Esophagus (tissue), 2 donors: ENCODE data around the gene ELF1. TPM values are rescaled to one million over a fixed set of nuclear protein-coding genes. Genes with fewer than 3 reads are reported as not detected.
A peak's percentile ranks its signal among the peaks of the same experiment; 100 is the strongest.

Source experiments
- H3K27ac ChIP-seq, 2 donors: one replicate each; pipeline ENCODE4 v1.5.1; 2013; ENCODE audit warnings: low read depth in 2 of 2, mild to moderate bottlenecking in 2 of 2, inconsistent platforms in 1 of 2, low read length in 1 of 2, moderate library complexity in 1 of 2
- H3K27me3 ChIP-seq, 2 donors: one replicate each; pipeline ENCODE4 v1.6.1; 2013; ENCODE audit warnings: low read length in 2 of 2, control low read depth in 1 of 2, mild to moderate bottlenecking in 1 of 2; ENCODE audit not compliant: insufficient read depth in 2 of 2, control insufficient read depth in 1 of 2
- H3K36me3 ChIP-seq, 2 donors: one replicate each; pipeline ENCODE4 v1.6.1; 2013; ENCODE audit warnings: low read length in 1 of 2; ENCODE audit not compliant: control insufficient read depth in 2 of 2, insufficient read depth in 2 of 2
- H3K4me1 ChIP-seq, 2 donors: one replicate each; pipeline ENCODE4 v1.6.1; 2013; ENCODE audit warnings: low read length in 1 of 2; ENCODE audit not compliant: control insufficient read depth in 2 of 2, insufficient read depth in 2 of 2
- H3K4me3 ChIP-seq, 2 donors: one replicate each; pipeline ENCODE4 v1.5.1; 2013; ENCODE audit warnings: low read length in 2 of 2, mild to moderate bottlenecking in 2 of 2, low read depth in 1 of 2, moderate library complexity in 1 of 2
- H3K9me3 ChIP-seq, 2 donors: one replicate each; pipeline ENCODE4 v1.6.1; 2013; ENCODE audit warnings: mild to moderate bottlenecking in 2 of 2, low read depth in 1 of 2, low read length in 1 of 2, moderate library complexity in 1 of 2; ENCODE audit not compliant: control insufficient read depth in 2 of 2, insufficient read depth in 1 of 2
- WGBS, 2 donors: extraction: QIAGEN DNeasy Blood & Tissue Kit; methylation state at CpG; one replicate each; pipeline ENCODE4 v1.1.7; 2013; 5-methylcytosine and 5-hydroxymethylcytosine counted together
- polyA plus RNA-seq, 2 donors: library from polyadenylated mRNA; stranded (reverse); fragments of 200-250 nt; gene quantifications; one replicate each; pipeline ENCODE4 v1.2.3, GENCODE V29; 2013
- donor health status: healthy with polysubstance abuse.
- donor health status: Bipolar disorder and iron deficiency.

Gene ELF1
- polyA plus RNA-seq, 2 donors: 12.1 to 34.0 TPM

DNA sequence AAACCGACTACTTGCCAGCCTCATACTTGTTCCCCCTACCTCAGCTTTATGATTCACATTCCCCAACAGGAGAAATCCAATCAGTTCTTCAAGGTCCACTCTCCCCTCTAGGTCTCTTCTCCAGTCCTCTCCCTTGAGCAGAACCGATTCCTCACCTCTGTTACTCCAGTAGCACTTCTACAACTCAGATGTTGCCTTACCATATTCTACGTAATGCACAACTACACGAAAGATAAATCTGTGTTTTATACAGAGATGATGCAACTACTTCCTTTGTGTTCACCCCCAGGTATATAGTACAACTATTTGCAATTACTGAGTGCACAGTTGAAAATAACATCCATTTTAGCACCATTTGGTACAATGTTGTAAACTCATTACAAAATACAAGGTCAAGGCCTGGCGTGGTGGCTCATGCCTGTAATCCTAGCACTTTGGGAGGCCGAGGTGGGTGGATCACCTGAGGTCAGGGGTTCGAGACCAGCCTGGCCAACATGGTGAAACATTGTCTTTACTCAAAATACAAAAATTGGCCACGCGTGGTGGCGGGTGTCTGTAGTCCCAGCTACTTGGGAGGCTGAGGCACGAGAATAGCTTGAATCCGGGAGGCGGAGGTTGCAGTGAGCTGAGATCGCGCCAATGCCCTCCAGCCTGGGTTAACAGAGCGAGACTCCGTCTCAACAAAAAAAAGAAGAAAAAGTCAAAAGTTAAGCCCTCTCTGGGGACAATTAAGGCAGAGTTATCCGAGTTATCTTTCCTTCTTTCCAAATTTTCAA, 39.4 kb upstream of the ELF1 start:
- 62 to 68% methylated on average over 18 of the region's 18 CpGs for WGBS, 2 donors
- no peaks in the 10 kb centered on the region for H3K9me3 ChIP-seq
- peak overlapping the region in 1 of 2 donors; percentile 46 for H3K27ac ChIP-seq
- no peaks in the 10 kb centered on the region for H3K27me3 ChIP-seq
- no peaks in the 10 kb centered on the region for H3K4me1 ChIP-seq
- peak overlapping the region; percentile 17 to 95 for H3K4me3 ChIP-seq
- H3K36me3 ChIP-seq: no peaks in the 10 kb centered on the region

DNA sequence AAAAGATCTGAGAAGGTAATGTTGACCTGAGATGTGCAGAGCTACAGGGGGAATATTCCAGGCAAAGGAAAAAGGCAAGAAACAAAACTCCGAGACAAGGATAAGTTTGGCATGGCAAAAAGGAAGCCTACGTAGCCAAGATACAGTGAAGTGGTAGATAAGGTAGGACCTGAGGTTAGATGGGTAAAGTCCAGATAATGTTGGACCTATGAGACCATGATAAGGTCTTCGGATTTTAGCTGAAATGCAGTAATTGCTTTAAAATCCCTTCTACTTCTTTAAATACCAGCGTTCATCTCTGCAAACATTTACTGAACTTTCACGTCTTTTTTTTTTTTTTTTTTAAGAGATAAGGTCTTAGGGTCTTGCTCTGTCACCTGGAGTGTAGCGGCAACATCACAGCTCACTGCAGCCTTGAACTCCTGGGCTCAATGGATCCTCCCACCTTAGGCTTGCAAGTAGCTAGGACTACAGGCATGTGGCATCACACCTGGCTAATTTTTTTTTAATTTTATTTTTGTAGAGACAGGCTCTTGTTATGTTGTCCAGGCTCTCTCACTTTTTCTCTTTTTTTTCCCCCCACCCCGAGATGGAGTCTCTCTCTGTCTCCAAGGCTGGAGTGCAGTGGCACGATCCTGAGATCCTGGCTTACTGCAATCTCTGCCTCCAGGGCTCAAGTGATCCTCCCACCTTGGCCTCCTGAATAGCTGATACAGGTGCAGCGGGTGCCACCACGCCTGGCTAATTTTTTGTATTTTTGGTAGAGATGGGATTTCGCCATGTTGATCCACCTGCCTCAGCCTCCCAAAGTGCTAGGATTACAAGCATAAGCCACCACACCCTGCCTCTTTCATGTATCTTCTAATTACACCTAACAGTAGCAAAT, 38.0 kb upstream of the ELF1 start:
- H3K36me3 ChIP-seq: no peaks in the 10 kb centered on the region
- 70 to 81% methylated on average over 11 of the region's 11 CpGs for WGBS, 2 donors
- no peak overlapping the region for H3K4me3 ChIP-seq
- no peak overlapping the region for H3K27ac ChIP-seq
- H3K4me1 ChIP-seq: no peaks in the 10 kb centered on the region
- H3K27me3 ChIP-seq: no peaks in the 10 kb centered on the region
- H3K9me3 ChIP-seq: no peaks in the 10 kb centered on the region

GRCh38 chr13:41056194-41056593, 37.1 kb upstream of the ELF1 start:
- Histone ChIP-seq H3K4me3 (no peak overlapping the region), H3K27ac (no peak overlapping the region), H3K36me3 (no peaks in the 10 kb centered on the region), H3K27me3 (no peaks in the 10 kb centered on the region), H3K4me1 (no peaks in the 10 kb centered on the region), H3K9me3 (no peaks in the 10 kb centered on the region)

GRCh38 chr13:41054919-41055619, 36.0 kb upstream of the ELF1 start:
- H3K27ac ChIP-seq: peak overlapping the region in 1 of 2 donors; percentile 21
- H3K27me3 ChIP-seq: no peaks in the 10 kb centered on the region
- H3K4me3 ChIP-seq: no peak overlapping the region
- H3K9me3 ChIP-seq: no peaks in the 10 kb centered on the region
- no peaks in the 10 kb centered on the region for H3K4me1 ChIP-seq
- WGBS, 2 donors: 83 to 94% methylated on average over 5 of the region's 5 CpGs
- H3K36me3 ChIP-seq: no peaks in the 10 kb centered on the region

DNA sequence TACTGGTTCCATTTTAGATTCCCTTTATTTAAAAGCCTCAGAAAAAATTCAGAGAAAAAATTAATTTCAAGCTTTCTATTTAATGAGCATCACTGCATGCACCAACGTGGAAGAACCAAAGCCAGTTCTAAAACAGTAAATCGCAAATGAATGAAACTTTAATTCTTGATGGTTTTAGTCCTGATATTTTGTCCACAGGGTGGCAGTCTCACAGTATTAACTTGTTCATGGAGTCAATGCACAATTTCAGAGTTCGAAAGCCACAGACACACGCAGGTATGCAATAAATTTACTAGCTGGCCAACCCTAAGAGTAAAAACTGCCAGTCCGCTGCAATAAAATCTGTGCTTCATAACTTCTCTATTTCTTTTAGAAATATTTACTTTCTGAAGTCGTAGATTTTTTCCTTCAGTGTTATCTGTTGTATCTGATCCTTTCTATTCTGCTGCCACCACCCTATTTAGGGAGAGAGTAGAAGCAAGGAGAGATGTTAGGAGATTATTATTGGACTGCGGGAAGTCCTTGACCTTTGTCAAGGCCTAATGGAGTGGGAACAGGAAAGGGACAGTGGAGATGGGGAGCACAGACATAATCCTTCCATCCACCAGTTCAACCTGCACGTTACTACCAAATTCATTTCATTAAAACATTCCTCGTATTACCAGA, 35.2 kb upstream of the ELF1 start:
- H3K36me3 ChIP-seq: no peaks in the 10 kb centered on the region
- H3K27me3 ChIP-seq: no peaks in the 10 kb centered on the region
- peak overlapping the region in 1 of 2 donors; percentile 22 for H3K27ac ChIP-seq
- H3K4me3 ChIP-seq: no peak overlapping the region
- 43 to 53% methylated on average over 9 of the region's 9 CpGs for WGBS, 2 donors
- no peaks in the 10 kb centered on the region for H3K9me3 ChIP-seq
- no peaks in the 10 kb centered on the region for H3K4me1 ChIP-seq

DNA sequence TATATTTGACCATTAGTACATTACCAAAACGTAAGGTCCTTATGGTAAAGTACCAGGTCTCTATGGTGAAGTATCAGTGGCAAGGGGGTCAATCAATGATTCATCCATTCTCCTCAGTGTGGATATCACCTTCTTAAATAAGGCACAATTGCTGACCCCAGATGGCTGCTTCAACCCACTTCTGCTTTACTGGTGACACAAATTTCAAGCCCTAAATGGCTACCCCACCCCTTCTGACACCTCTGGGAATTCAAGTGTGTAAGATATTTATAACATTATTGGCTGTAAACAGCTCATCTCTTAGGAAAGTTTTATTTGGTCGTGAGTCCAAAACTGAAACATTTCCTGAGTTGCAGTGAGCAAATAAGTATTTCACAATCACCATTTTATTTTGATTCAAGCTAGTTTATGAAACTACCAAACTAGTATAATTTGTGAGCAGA, 34.3 kb upstream of the ELF1 start:
- WGBS, 2 donors: 41 to 44% methylated on average over 2 of the region's 2 CpGs
- no peak overlapping the region for H3K4me3 ChIP-seq

GRCh38 chr13:41052441-41052840, 33.3 kb upstream of the ELF1 start:
- no peaks in the 10 kb centered on the region for H3K9me3 ChIP-seq
- peak overlapping the region in 1 of 2 donors; percentile 55 for H3K27ac ChIP-seq
- 74% methylated on average over 3 of the region's 3 CpGs for WGBS, 2 donors
- no peaks in the 10 kb centered on the region for H3K27me3 ChIP-seq
- peaks cover 0 to 2% of the 10 kb centered on the region in 2 donors for H3K36me3 ChIP-seq
- no peak overlapping the region for H3K4me3 ChIP-seq
- H3K4me1 ChIP-seq: no peaks in the 10 kb centered on the region

More for the DNA sequence above, 34.3 kb upstream of the ELF1 start:
- Histone ChIP-seq H3K36me3 (no peaks in the 10 kb centered on the region), H3K4me1 (no peaks in the 10 kb centered on the region), H3K27ac (no peak overlapping the region), H3K27me3 (no peaks in the 10 kb centered on the region), H3K9me3 (no peaks in the 10 kb centered on the region)

- Histone ChIP-seq H3K36me3 (peaks cover 0 to 2% of the 10 kb centered on the region in 2 donors), H3K4me1 (no peaks in the 10 kb centered on the region), H3K27ac (no peak overlapping the region), H3K4me3 (no peak overlapping the region), H3K9me3 (no peaks in the 10 kb centered on the region), H3K27me3 (no peaks in the 10 kb centered on the region)
- WGBS, 2 donors: 82 to 87% methylated on average over 4 of the region's 4 CpGs
These were observed 30.6 kb upstream of the ELF1 start for GRCh38 chr13:41049480-41050440.
